CD4-positive, CD25-positive, alpha-beta regulatory T cell (primary cell): ENCODE data around the gene FAM240A. TPM values are rescaled to one million over a fixed set of nuclear protein-coding genes. Genes with fewer than 3 reads are reported as not detected.
A peak's percentile ranks its signal among the peaks of the same experiment; 100 is the strongest.

Source experiments
- ATAC-seq, 2 donors: fragments of 150-1000 bp; cut with Tn5 transposase; one replicate each; pipeline ENCODE4 v1.10.0; 2021; ENCODE audit warnings: low read depth in 2 of 2, moderate number of reproducible peaks in 2 of 2, moderate library complexity in 1 of 2
- DNase-seq, 3 donors: peaks; one replicate each; pipeline versions ENCODE4 v3.0.0 to v3.0.0-alpha.2; 2012 to 2022; ENCODE audit warnings: mixed read lengths in 1 of 3
- H3K27ac ChIP-seq: one replicate; pipeline ENCODE4 v1.7.0; 2013; ENCODE audit warnings: mild to moderate bottlenecking, low read length; ENCODE audit not compliant: insufficient read depth, poor library complexity, severe bottlenecking
- H3K27me3 ChIP-seq: one replicate; pipeline ENCODE4 v1.7.0; 2013; ENCODE audit warnings: low read length; ENCODE audit not compliant: control insufficient read depth, insufficient read depth
- H3K36me3 ChIP-seq: one replicate; pipeline ENCODE4 v1.7.0; 2013; ENCODE audit warnings: mild to moderate bottlenecking, low read length, moderate library complexity; ENCODE audit not compliant: control insufficient read depth, insufficient read depth
- H3K4me1 ChIP-seq: 2 replicates; pipeline ENCODE4 v1.7.0; 2013; ENCODE audit warnings: mild to moderate bottlenecking, low read length; ENCODE audit not compliant: insufficient read depth, control insufficient read depth, poor library complexity, severe bottlenecking
- H3K4me3 ChIP-seq: one replicate; pipeline ENCODE4 v1.7.0; 2013; ENCODE audit warnings: low read depth, mild to moderate bottlenecking, low read length, moderate library complexity
- H3K9me3 ChIP-seq, 2 experiments: 1 replicate in 1 of 2; 2 replicates in 1 of 2; pipeline ENCODE4 v1.7.0; 2013; ENCODE audit warnings: low read length in 2 of 2, mild to moderate bottlenecking in 1 of 2, moderate library complexity in 1 of 2; ENCODE audit not compliant: control insufficient read depth in 2 of 2
- H3K27ac Mint-ChIP-seq, 3 donors: one replicate each; pipeline ENCODE4 v1.8.0; 2020 to 2022; ENCODE audit warnings: mild to moderate bottlenecking in 3 of 3, mixed read lengths in 3 of 3, moderate library complexity in 2 of 3
- H3K27me3 Mint-ChIP-seq: one replicate; pipeline ENCODE4 v1.8.0; 2022; ENCODE audit warnings: mild to moderate bottlenecking, mixed read lengths
- H3K36me3 Mint-ChIP-seq: one replicate; pipeline ENCODE4 v1.8.0; 2020; ENCODE audit warnings: mixed read lengths
- H3K4me1 Mint-ChIP-seq, 4 donors: one replicate each; pipeline ENCODE4 v1.8.0; 2020 to 2022; ENCODE audit warnings: mixed read lengths in 4 of 4, mild to moderate bottlenecking in 1 of 4
- H3K4me3 Mint-ChIP-seq, 4 donors: one replicate each; pipeline ENCODE4 v1.8.0; 2020 to 2022; ENCODE audit warnings: mild to moderate bottlenecking in 4 of 4, mixed read lengths in 4 of 4, moderate library complexity in 3 of 4
- H3K9me3 Mint-ChIP-seq, 7 donors: one replicate each; pipeline ENCODE4 v1.8.0; 2020 to 2022; ENCODE audit warnings: mixed read lengths in 7 of 7, mild to moderate bottlenecking in 3 of 7, moderate library complexity in 2 of 7
- polyA plus RNA-seq, 4 donors: library from polyadenylated mRNA; unstranded; fragments of 300-500 nt; fragmentation: Illumina TruSeq; gene quantifications; one replicate each; pipeline ENCODE4 v1.2.3, GENCODE V29; 2021
- total RNA-seq: library from RNA; stranded (reverse); gene quantifications from one replicate; pipeline ENCODE4 v1.2.3, GENCODE V29; 2022

FAM240A gene
- total and polyA plus RNA-seq, 5 donors from 2014 or later, result not detected

DNA sequence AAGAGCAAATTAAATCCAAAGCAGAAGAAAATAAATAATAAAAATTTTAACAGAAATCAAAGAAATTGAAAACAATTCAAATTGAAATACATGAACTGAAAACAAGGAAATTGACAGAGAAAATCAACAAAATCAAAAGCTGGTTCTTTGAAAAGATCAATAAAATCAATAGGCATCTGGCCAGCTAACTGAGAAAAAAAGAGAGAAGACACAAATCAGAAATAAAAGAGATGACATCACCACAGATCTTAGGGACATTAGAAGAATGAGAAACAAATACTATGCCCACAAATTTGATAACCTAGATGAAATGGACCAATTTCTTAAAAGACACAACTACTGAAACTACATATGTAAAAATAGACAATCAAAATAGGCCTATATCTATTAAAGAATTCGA is 38.8 kb downstream of the FAM240A start:
- peaks cover 59% of the 10 kb centered on the region for H3K27me3 Mint-ChIP-seq
- ATAC-seq, result no peak

GRCh38 chr3:46655271-46655670 is 42.9 kb downstream of the FAM240A start:
- Mint-ChIP-seq H3K9me3 (peaks cover 0 to 10% (median 5%) of the 10 kb centered on the region in 7 donors), H3K4me3 (no peak overlapping the region), H3K36me3 (peaks cover 3% of the 10 kb centered on the region), H3K27ac (no peak overlapping the region), H3K4me1 (no peaks in the 10 kb centered on the region), H3K27me3 (peaks cover 38% of the 10 kb centered on the region)
- DNase-seq (no peak), ATAC-seq (no peak)
- Histone ChIP-seq H3K36me3 (no peaks in the 10 kb centered on the region), H3K27me3 (no peaks in the 10 kb centered on the region), H3K27ac (no peak overlapping the region), H3K4me1 (no peaks in the 10 kb centered on the region), H3K4me3 (no peak overlapping the region), H3K9me3 (peaks cover 6 to 7% of the 10 kb centered on the region in 2 experiments)

More for the DNA sequence above, 38.8 kb downstream of the FAM240A start:
- no peak overlapping the region for H3K27ac Mint-ChIP-seq
- Histone ChIP-seq H3K9me3 (peaks cover 6 to 7% of the 10 kb centered on the region in 2 experiments), H3K27me3 (peaks cover 9% of the 10 kb centered on the region), H3K36me3 (no peaks in the 10 kb centered on the region), H3K4me3 (no peak overlapping the region), H3K4me1 (no peaks in the 10 kb centered on the region), H3K27ac (no peak overlapping the region)
- H3K36me3 Mint-ChIP-seq, result peaks cover 3% of the 10 kb centered on the region
- H3K4me3 Mint-ChIP-seq, result no peak overlapping the region
- peaks cover 0 to 10% (median 8%) of the 10 kb centered on the region in 7 donors for H3K9me3 Mint-ChIP-seq
- H3K4me1 Mint-ChIP-seq, result no peaks in the 10 kb centered on the region
- DNase-seq, result no peak

DNA sequence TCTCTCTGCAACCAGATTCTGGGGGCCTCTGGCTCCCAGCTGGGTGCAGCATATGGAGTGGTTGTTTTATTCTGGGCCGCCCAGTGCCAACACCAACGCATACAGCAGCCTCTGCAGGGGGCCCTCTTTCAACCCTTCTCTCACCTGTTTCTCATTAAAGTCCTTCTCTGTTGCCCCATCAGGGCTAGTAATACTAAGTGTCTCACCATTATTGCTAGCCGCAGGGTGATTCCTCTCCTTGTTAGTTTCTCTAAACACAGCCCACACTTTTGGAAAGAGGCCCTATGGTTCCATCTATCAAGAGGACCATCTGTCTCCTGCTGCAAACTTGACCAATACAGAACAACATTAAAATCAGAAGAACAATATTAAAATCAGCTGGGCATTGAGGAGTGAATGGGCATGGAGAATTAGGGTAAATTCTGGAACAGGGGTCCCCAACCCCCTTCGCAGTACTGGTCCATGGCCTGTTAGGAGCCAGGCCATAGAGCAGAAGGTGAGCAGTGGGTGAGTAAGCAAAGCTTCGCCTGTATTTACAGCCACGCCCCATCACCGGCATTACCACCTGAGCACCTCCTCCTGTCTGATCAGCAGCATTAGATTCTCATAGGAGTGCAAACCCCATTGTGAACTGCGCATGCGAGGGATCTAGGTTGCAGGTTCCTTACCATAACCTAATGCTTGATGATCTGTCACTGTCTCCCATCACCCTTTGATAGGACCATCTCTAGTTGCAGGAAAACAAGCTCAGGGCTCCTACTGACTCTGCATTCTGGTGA is 44.6 kb downstream of the FAM240A start:
- Histone ChIP-seq H3K36me3 (no peaks in the 10 kb centered on the region), H3K27ac (no peak overlapping the region), H3K4me3 (no peak overlapping the region), H3K4me1 (no peaks in the 10 kb centered on the region), H3K9me3 (peaks cover 2 to 3% of the 10 kb centered on the region in 2 experiments), H3K27me3 (no peaks in the 10 kb centered on the region)
- ATAC-seq (no peak), DNase-seq (no peak)
- Mint-ChIP-seq H3K9me3 (peaks cover 0 to 5% (median 3%) of the 10 kb centered on the region in 7 donors), H3K27ac (no peak overlapping the region), H3K4me3 (no peak overlapping the region), H3K36me3 (peaks cover 3% of the 10 kb centered on the region), H3K27me3 (peaks cover 28% of the 10 kb centered on the region), H3K4me1 (no peaks in the 10 kb centered on the region)

- H3K4me3 Mint-ChIP-seq, result no peak overlapping the region
Measured at GRCh38 chr3:46659285-46659684, 47.0 kb downstream of the FAM240A start.

DNA sequence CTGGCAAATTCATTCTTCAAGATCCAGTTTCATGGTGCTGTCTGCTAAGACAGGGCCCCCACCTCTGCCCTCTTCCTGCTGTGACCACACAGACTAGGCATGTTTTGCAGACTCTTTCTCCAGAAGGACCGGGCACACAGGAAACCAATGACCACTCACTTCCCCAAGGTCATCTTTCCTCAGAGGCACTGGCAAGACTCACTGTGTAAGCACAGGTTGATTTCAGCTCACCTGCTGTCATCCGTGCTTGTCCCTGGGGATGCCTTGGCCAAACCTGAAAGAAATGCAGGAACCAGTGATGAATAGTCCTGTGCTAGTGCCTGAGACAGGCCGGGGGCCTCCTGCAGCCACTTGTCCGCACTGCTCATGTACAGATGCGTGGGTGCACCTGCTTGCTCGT is 47.7 kb downstream of the FAM240A start:
- Histone ChIP-seq H3K27me3 (no peaks in the 10 kb centered on the region), H3K27ac (no peak overlapping the region), H3K36me3 (no peaks in the 10 kb centered on the region), H3K9me3 (no peaks in the 10 kb centered on the region), H3K4me3 (no peak overlapping the region), H3K4me1 (no peaks in the 10 kb centered on the region)
- Mint-ChIP-seq H3K27ac (no peak overlapping the region), H3K9me3 (no peaks in the 10 kb centered on the region), H3K36me3 (no peaks in the 10 kb centered on the region), H3K4me1 (peaks cover 0 to 2% (median 0%) of the 10 kb centered on the region in 4 donors), H3K4me3 (no peak overlapping the region), H3K27me3 (peaks cover 12% of the 10 kb centered on the region)
- DNase-seq (no peak), ATAC-seq (no peak)

More at GRCh38 chr3:46659285-46659684, 47.0 kb downstream of the FAM240A start:
- ATAC-seq, result no peak
- Mint-ChIP-seq H3K4me1 (peaks cover 0 to 2% (median 0%) of the 10 kb centered on the region in 4 donors), H3K9me3 (no peaks in the 10 kb centered on the region), H3K27ac (no peak overlapping the region), H3K36me3 (no peaks in the 10 kb centered on the region), H3K27me3 (peaks cover 19% of the 10 kb centered on the region)
- Histone ChIP-seq H3K27me3 (no peaks in the 10 kb centered on the region), H3K4me1 (no peaks in the 10 kb centered on the region), H3K9me3 (no peaks in the 10 kb centered on the region), H3K4me3 (no peak overlapping the region), H3K27ac (no peak overlapping the region), H3K36me3 (no peaks in the 10 kb centered on the region)
- no peak for DNase-seq

- Mint-ChIP-seq H3K4me1 (peaks cover 0 to 2% (median 0%) of the 10 kb centered on the region in 4 donors), H3K27me3 (peaks cover 4% of the 10 kb centered on the region), H3K9me3 (no peaks in the 10 kb centered on the region), H3K4me3 (no peak overlapping the region), H3K36me3 (no peaks in the 10 kb centered on the region), H3K27ac (no peak overlapping the region)
- Histone ChIP-seq H3K27ac (no peak overlapping the region), H3K36me3 (no peaks in the 10 kb centered on the region), H3K27me3 (no peaks in the 10 kb centered on the region), H3K4me1 (no peaks in the 10 kb centered on the region), H3K9me3 (no peaks in the 10 kb centered on the region), H3K4me3 (no peak overlapping the region)
- ATAC-seq (no peak), DNase-seq (no peak)
Measured at GRCh38 chr3:46660543-46661523, 48.5 kb downstream of the FAM240A start.

DNA sequence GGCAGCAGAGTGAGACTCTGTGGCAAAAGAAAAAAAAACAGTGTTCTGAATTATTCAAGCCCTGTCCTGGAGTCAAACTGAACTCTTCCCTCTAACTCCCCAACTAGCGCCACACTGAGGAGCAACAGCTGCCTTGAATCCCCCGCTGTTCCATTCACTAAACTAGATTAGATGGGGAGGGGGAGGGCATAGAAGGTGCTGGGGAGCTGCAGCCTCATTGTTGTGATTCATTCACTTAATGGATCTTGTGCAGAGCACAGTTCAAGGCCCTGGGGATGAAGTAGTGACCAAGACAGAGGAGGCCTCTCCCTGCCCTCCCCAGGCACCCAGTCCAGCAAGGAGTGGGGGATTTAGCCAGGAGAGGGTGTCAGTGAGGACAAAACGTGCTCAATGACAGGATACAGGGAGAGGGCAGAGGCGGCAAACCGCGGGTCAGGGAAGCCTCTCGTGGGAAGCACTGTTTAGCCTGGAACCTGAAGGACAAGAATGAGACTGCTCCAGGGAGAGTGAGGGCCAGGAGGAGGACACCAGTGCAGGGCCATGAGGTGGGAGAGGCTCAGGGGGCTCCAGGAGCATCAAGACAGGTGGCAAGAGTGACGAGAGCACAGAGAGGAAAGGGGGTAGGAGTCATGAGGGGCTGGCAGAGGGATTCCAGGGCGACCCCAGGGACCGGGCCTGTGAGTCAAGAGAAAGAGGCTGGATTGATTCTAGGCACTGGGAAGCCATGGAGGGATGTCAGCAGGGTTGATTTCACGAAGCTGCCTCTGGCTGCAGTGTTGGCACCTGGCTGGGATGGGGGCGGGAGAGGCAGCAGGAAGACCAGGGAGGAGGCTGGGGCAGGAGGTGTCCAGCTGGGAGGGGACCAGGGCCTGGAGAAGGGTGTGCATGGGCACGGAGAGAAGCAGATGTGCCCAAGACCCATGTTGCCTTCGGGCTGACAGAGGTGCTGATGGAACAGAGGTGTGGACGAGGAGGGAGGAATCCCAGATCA is 49.7 kb downstream of the FAM240A start:
- peak overlapping the region in 1 of 3 donors; percentile 69 for H3K27ac Mint-ChIP-seq
- no peak overlapping the region for H3K4me3 Mint-ChIP-seq

More for the DNA sequence above, 49.7 kb downstream of the FAM240A start:
- Mint-ChIP-seq H3K9me3 (no peaks in the 10 kb centered on the region), H3K36me3 (no peaks in the 10 kb centered on the region), H3K4me1 (peaks cover 0 to 2% (median 0%) of the 10 kb centered on the region in 4 donors), H3K27me3 (peaks cover 4% of the 10 kb centered on the region)
- no peak overlapping the region for H3K27ac ChIP-seq
- DNase-seq, result no peak
- no peaks in the 10 kb centered on the region for H3K4me1 ChIP-seq
- H3K9me3 ChIP-seq, result no peaks in the 10 kb centered on the region
- no peaks in the 10 kb centered on the region for H3K36me3 ChIP-seq
- no peak overlapping the region for H3K4me3 ChIP-seq
- no peak for ATAC-seq
- H3K27me3 ChIP-seq, result no peaks in the 10 kb centered on the region
